Endothelial cell of umbilical vein (primary cell): ENCODE data around the gene MBNL2. TPM values are rescaled to one million over a fixed set of nuclear protein-coding genes. Genes with fewer than 3 reads are reported as not detected.

Source experiments
- BruUV-seq: library from RNA; stranded (reverse); fragments of 400-500 nt; replicated peaks from 2 replicates; lab custom pipeline; 2021; lab: Mats Ljungman, UMichigan
- CTCF ChIA-PET: fragments of 300-600, 350-600 bp; sonication (Branson Sonifier 250); formaldehyde crosslinking; loops from one replicate; lab custom pipeline; 2021; ENCODE audit warnings: antibody characterized with exemption, inconsistent platforms; lab: Charles Lee
- POLR2A ChIA-PET: fragments of 300-600, 350-600 bp; sonication (Branson Sonifier 250); formaldehyde crosslinking; loops from one replicate; lab custom pipeline; 2021; ENCODE audit warnings: antibody characterized with exemption, inconsistent platforms; lab: Charles Lee
- DNase-seq: peaks from one replicate; pipeline ENCODE4 v3.0.0-alpha.2; 2011; ENCODE audit warnings: low read depth, low spot score
- FAIRE-seq: peaks from 2 replicates; lab custom pipeline; 2011; peaks lifted over from hg19 to GRCh38; lab: Jason Lieb, UNC
- H2AFZ ChIP-seq: 2 replicates; pipeline ENCODE4 v1.6.0; 2012; ENCODE audit warnings: low read depth, low read length, control low read depth, inconsistent platforms
- H3K27ac ChIP-seq: 2 replicates; pipeline ENCODE4 v1.5.1; 2011; ENCODE audit warnings: low read depth, mild to moderate bottlenecking, control low read depth, low read length, moderate library complexity; ENCODE audit not compliant: insufficient read depth
- H3K27me3 ChIP-seq, 2 experiments: 2 replicates each; pipeline versions ENCODE4 v1.6.0 to v1.6.1; 2011; ENCODE audit warnings: low read length in 2 of 2, mixed read lengths in 1 of 2; ENCODE audit not compliant: control insufficient read depth in 2 of 2, insufficient read depth in 2 of 2
- H3K36me3 ChIP-seq, 2 experiments: 2 replicates in 1 of 2; 3 replicates in 1 of 2; pipeline ENCODE4 v1.5.1; 2011; ENCODE audit warnings: low read length in 2 of 2, mild to moderate bottlenecking in 1 of 2, moderate library complexity in 1 of 2; ENCODE audit not compliant: control insufficient read depth in 2 of 2, insufficient read depth in 2 of 2; ENCODE audit errors: extremely low read depth in 1 of 2
- H3K4me1 ChIP-seq: 3 replicates; pipeline ENCODE4 v1.5.1; 2011; ENCODE audit warnings: mild to moderate bottlenecking, low read length; ENCODE audit not compliant: control insufficient read depth, insufficient read depth; ENCODE audit errors: extremely low read depth
- H3K4me2 ChIP-seq: 2 replicates; pipeline ENCODE4 v1.6.1; 2011; ENCODE audit warnings: low read length, control low read depth, mixed read lengths; ENCODE audit not compliant: insufficient read depth
- H3K4me3 ChIP-seq, 3 experiments: fragments of 200-600 bp in 1 of 3; sonication (generic), shearing (Covaris generic) in 1 of 3; replicated peaks in 1 of 3; 2 replicates each; pipeline ENCODE4 v1.5.1; 2011 to 2016; ENCODE audit warnings: control low read depth in 3 of 3, low read length in 3 of 3, mild to moderate bottlenecking in 2 of 3, inconsistent platforms in 1 of 3, low read depth in 1 of 3, moderate library complexity in 1 of 3; ENCODE audit not compliant: insufficient read depth in 1 of 3
- H3K79me2 ChIP-seq: 2 replicates; pipeline ENCODE4 v1.6.0; 2012; ENCODE audit warnings: low read length, inconsistent platforms; ENCODE audit not compliant: control insufficient read depth, insufficient read depth
- H3K9ac ChIP-seq: replicated peaks from 2 replicates; pipeline ENCODE3; 2011; ENCODE audit warnings: low read length, control low read depth; ENCODE audit not compliant: insufficient read depth; ENCODE audit errors: extremely low read depth
- H3K9me1 ChIP-seq: replicated peaks from 3 replicates; pipeline ENCODE4 v1.6.0; 2011; ENCODE audit warnings: mild to moderate bottlenecking, low read length; ENCODE audit not compliant: control insufficient read depth, insufficient read depth; ENCODE audit errors: extremely low read depth
- H3K9me3 ChIP-seq: replicated peaks from 2 replicates; pipeline ENCODE4 v1.5.1; 2012; ENCODE audit warnings: low read length, inconsistent platforms; ENCODE audit not compliant: control insufficient read depth, insufficient read depth
- H4K20me1 ChIP-seq: replicated peaks from 2 replicates; pipeline ENCODE3; 2011; ENCODE audit warnings: mild to moderate bottlenecking, low read length; ENCODE audit not compliant: control insufficient read depth, insufficient read depth; ENCODE audit errors: extremely low read depth
- CTCF ChIP-seq, 2 donors: IDR thresholded peaks; 1 replicate in 1 of 2; 2 replicates in 1 of 2; pipeline ENCODE4 v1.5.1; 2011; ENCODE audit warnings: low read length in 2 of 2, mild to moderate bottlenecking in 2 of 2, moderate library complexity in 2 of 2, control low read depth in 1 of 2, inconsistent platforms in 1 of 2, low read depth in 1 of 2; ENCODE audit not compliant: insufficient read depth in 1 of 2; ENCODE audit errors: extremely low read depth in 1 of 2
- EZH2 ChIP-seq: IDR thresholded peaks from 2 replicates; pipeline ENCODE4 v1.6.1; 2012; ENCODE audit warnings: borderline replicate concordance, low read depth, mild to moderate bottlenecking, moderate library complexity, low read length, inconsistent platforms; ENCODE audit not compliant: severe bottlenecking
- FOS ChIP-seq: IDR thresholded peaks from 2 replicates; pipeline ENCODE4 v1.6.1; 2011; ENCODE audit warnings: mild to moderate bottlenecking, low read length, moderate library complexity, borderline replicate concordance; ENCODE audit not compliant: insufficient read depth
- GATA2 ChIP-seq: IDR thresholded peaks from 2 replicates; pipeline ENCODE4 v1.7.0; 2011; ENCODE audit warnings: low read depth, mild to moderate bottlenecking, moderate library complexity, mixed read lengths, low read length; ENCODE audit not compliant: insufficient read length, insufficient read depth
- JUN ChIP-seq: IDR thresholded peaks from 2 replicates; pipeline ENCODE4 v1.6.1; 2011; ENCODE audit warnings: borderline replicate concordance, low read depth; ENCODE audit not compliant: insufficient read length, insufficient read depth
- MYC ChIP-seq: IDR thresholded peaks from one replicate; pipeline ENCODE4 v1.6.1; 2011; ENCODE audit warnings: mild to moderate bottlenecking, low read depth, low read length
- POLR2A ChIP-seq: IDR thresholded peaks from 2 replicates; pipeline ENCODE4 v1.6.1; 2012; ENCODE audit warnings: low read depth, mild to moderate bottlenecking, control low read depth, low read length
- POLR2AphosphoS5 ChIP-seq: IDR thresholded peaks from 2 replicates; pipeline ENCODE4 v1.6.1; 2012; ENCODE audit warnings: low read depth, mild to moderate bottlenecking, control low read depth, low read length, moderate library complexity; ENCODE audit not compliant: insufficient read depth
- dilution Hi-C: fragments of 300-500 bp; cut with MboI; formaldehyde crosslinking; loops from one replicate; pipeline ENCODE4 v1.15.0; 2019; ENCODE audit warnings: low sequenced_read_pairs; ENCODE audit not compliant: extremely low pct_ligation_motif_present
- intact Hi-C: fragments of 100-400 bp; cut with micrococcal nuclease; formaldehyde crosslinking; loops from one replicate; pipeline ENCODE4 v1.10.0; 2022
- polyA plus RNA-seq, 4 experiments: library from polyadenylated mRNA; depleted of rRNA in 3 of 4; stranded (reverse) in 3 of 4; unstranded in 1 of 4; fragments of >200 nt; gene quantifications; 2 replicates each; pipeline versions ENCODE4 v1.2.1 to v1.2.3, GENCODE V29; 2011 to 2012; ENCODE audit warnings: missing spikeins in 1 of 4
- total RNA-seq: library from RNA; stranded (reverse); gene quantifications from 2 replicates; pipeline ENCODE4 v1.2.3, GENCODE V29; 2021
- TF ChIP-seq, protein P1 (sequence below): IDR thresholded peaks from 2 replicates; pipeline ENCODE4 v1.6.1; 2011; ENCODE audit not compliant: insufficient read depth, insufficient read length

MBNL2 gene
- total and polyA plus RNA-seq, 2 donors (not counting 3 experiments of a cell fraction or from before 2014, with no cell fraction given), result 32.9 to 76.5 TPM

DNA sequence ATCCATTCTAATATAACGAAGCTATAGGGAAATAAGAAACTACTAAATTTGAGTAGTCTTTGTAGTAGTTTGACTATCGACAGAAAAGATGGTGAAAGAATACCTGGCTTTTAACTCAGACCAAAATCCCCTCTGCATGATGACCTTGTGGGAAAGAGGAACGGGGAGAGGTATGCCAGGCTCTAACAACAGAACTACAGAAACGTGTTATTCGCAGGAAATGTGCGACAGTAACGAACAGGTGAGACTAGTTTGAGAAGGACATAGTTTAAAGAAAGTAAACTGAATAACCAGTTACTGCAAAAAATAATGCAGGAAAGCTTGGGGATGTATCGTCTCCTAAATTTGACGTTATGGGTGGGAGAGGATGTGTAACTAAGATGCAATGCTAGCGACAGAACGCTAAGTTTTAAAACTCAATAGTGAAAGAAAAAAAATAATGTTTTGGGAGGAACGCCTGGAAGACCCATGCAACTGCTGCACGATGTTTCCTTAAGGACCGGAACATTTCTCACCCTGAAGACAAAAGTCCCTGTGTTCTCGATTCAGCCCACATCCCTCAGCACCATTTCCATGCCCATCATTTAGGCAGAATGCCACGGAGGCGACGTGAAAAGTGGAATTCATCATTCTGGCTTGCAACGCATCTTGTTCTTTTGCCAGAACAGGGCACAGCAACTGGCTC is 210.2 kb downstream of the MBNL2 start:
- BruUV-seq, result no TSS peak
- peak overlapping the region; percentile 88 for H2AFZ ChIP-seq
- FAIRE-seq (no peak), DNase-seq (no peak)
- H3K27me3 ChIP-seq, result no peaks in the 10 kb centered on the region
- CTCF ChIA-PET, result interaction anchor here (0.9 to 2.4 kb wide), 9 partner anchors 9 to 414 kb away, joined by 3 to 16 read pairs (median 4); no protein-coding TSS in a partner anchor
- H3K9me1 ChIP-seq, result no peaks in the 10 kb centered on the region
- no peaks in the 10 kb centered on the region for H4K20me1 ChIP-seq
- POLR2A ChIA-PET, result interaction anchor here (0.6 to 1.2 kb wide), 3 partner anchors 45 to 414 kb away, joined by 3 read pairs; no protein-coding TSS in a partner anchor
- no peaks in the 10 kb centered on the region for H3K9me3 ChIP-seq
- TF ChIP-seq EZH2 (no peak), POLR2A (no peak)
- TF ChIP-seq, protein P1, sequence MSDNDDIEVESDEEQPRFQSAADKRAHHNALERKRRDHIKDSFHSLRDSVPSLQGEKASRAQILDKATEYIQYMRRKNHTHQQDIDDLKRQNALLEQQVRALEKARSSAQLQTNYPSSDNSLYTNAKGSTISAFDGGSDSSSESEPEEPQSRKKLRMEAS, result no peak
- no peaks in the 10 kb centered on the region for H3K36me3 ChIP-seq
- H3K9ac ChIP-seq, result peak overlapping the region; percentile 57
- peaks cover 17% of the 10 kb centered on the region for H3K4me1 ChIP-seq
- H3K79me2 ChIP-seq, result peaks cover 26% of the 10 kb centered on the region
- dilution Hi-C loops (no loop called here), intact Hi-C loops (loop anchor here (2.0 to 10.0 kb wide), 5 partner anchors 210 to 1378 kb away; partner anchors contain the start of genes MBNL2 and UGGT2)
- H3K4me3 ChIP-seq, result peak overlapping the region; percentile 28 to 85 (median 68)
- H3K27ac ChIP-seq, result peak overlapping the region; percentile 25
- H3K4me2 ChIP-seq, result peak overlapping the region; percentile 79

DNA sequence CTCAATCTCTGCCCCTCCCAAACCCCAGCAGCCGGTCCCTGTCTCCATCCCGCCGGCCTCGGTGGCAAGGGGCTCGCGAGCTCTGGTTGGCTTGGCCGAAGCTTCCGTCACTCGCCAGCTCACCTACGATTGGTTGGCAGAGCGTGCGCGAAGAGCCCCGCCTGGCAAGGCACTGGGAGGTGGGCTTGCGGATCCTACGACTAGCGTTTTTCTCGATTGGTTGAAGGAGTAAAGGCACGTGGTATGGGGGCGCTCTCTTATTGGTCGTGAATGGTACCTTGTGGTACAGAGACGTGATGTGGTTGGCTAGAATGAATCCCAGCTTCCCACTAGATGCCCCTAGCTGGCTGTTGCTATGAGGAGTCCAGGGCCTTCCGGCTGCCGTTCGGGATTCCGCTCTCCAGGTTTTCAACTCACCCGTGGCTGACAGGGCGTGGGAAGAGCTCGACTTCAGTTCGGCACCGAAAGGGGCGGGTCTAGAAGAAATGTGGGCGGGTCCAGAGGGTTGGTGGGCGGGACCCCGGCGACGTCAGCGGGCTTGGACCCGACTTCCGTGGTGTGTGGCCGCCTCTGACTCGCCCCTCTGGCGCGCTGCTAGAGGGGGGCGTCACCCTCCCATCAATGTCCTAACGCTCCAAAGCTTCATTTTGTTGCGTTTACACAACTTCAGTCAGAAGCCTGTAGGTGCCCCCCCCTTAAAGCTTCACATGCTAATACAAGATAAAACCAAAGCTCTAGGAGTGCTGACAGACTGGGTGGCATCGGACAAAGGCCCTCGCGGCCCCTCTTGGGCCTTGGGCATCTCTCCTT is 211.0 kb downstream of the MBNL2 start:
- DNase-seq (peak; percentile 100), FAIRE-seq (peak; percentile 99)
- peak overlapping the region; percentile 95 for H3K9ac ChIP-seq
- H3K4me2 ChIP-seq, result peak overlapping the region; percentile 84
- H3K4me1 ChIP-seq, result peaks cover 17% of the 10 kb centered on the region
- H2AFZ ChIP-seq, result peak overlapping the region; percentile 88
- ChIA-PET CTCF (interaction anchor here (0.9 to 2.4 kb wide), 9 partner anchors 9 to 415 kb away, joined by 3 to 16 read pairs (median 4); no protein-coding TSS in a partner anchor), POLR2A (interaction anchor here (0.5 to 1.2 kb wide), 5 partner anchors 18 to 415 kb away, joined by 3 to 4 read pairs (median 3); no protein-coding TSS in a partner anchor)
- peak overlapping the region; percentile 70 to 87 (median 76) for H3K4me3 ChIP-seq
- H3K9me3 ChIP-seq, result no peaks in the 10 kb centered on the region
- intact Hi-C loops, result loop anchor here (1.0 to 10.0 kb wide), 9 partner anchors 136 to 1378 kb away; partner anchors contain the start of genes MBNL2 and UGGT2
- dilution Hi-C loops, result no loop called here
- no peaks in the 10 kb centered on the region for H3K36me3 ChIP-seq
- H3K9me1 ChIP-seq, result no peaks in the 10 kb centered on the region
- H4K20me1 ChIP-seq, result no peaks in the 10 kb centered on the region
- BruUV-seq, result TSS peak; percentile 81
- no peaks in the 10 kb centered on the region for H3K27me3 ChIP-seq
- TF ChIP-seq EZH2, result no peak
- no peak for TF ChIP-seq JUN
- TF ChIP-seq POLR2A, result peak; percentile 90
- no peak for TF ChIP-seq CTCF (IDR thresholded peaks at IDR 0.05; ENCODE audit: extremely low read depth in 1 of 2, insufficient read depth in 1 of 2, low read depth in 1 of 2, low read length in 2 of 2)
- TF ChIP-seq POLR2AphosphoS5, result peak; percentile 40
- TF ChIP-seq FOS, result no peak
- no peak for TF ChIP-seq MYC
- TF ChIP-seq, protein P1, result peak; percentile 98
- TF ChIP-seq GATA2, result no peak
- H3K27ac ChIP-seq, result peak overlapping the region; percentile 95
- H3K79me2 ChIP-seq, result peaks cover 33% of the 10 kb centered on the region
